HepG2 (cell line): ENCODE results near the gene DNPH1. TPM values are rescaled to one million over a fixed set of nuclear protein-coding genes. Genes with fewer than 3 reads are reported as not detected.

Source experiments
- ATF1 ChIP-seq: IDR thresholded peaks from 2 replicates; pipeline ENCODE4 v1.6.1; 2016; ENCODE audit warnings: mild to moderate bottlenecking, control low read depth
- CENPT ChIP-seq: sonication (generic); formaldehyde crosslinking; IDR thresholded peaks from 2 replicates; pipeline ENCODE4 v1.8.0; 2022; ENCODE audit warnings: low read depth, mild to moderate bottlenecking, moderate library complexity, missing genetic modification reagents
- KDM2A ChIP-seq: sonication (generic); formaldehyde crosslinking; IDR thresholded peaks from 2 replicates; pipeline ENCODE4 v1.4.0; 2020; ENCODE audit warnings: low read depth, missing genetic modification reagents, borderline replicate concordance
- MTA1 ChIP-seq: sonication (generic); formaldehyde crosslinking; IDR thresholded peaks from 2 replicates; pipeline ENCODE4 v1.4.0; 2020; ENCODE audit warnings: missing genetic modification reagents, mild to moderate bottlenecking, borderline replicate concordance
- MXI1 ChIP-seq: IDR thresholded peaks from 3 replicates; pipeline ENCODE4 v1.6.1; 2012; ENCODE audit warnings: low read depth, low read length, inconsistent platforms, borderline replicate concordance
- NFKB2 ChIP-seq: sonication (generic); formaldehyde crosslinking; IDR thresholded peaks from 2 replicates; pipeline ENCODE4 v1.4.0; 2020; ENCODE audit warnings: missing genetic modification reagents, borderline replicate concordance
- PHF20 ChIP-seq: sonication (generic); formaldehyde crosslinking; IDR thresholded peaks from 2 replicates; pipeline ENCODE4 v1.5.0; 2020; ENCODE audit warnings: mild to moderate bottlenecking, missing genetic modification reagents
- RCOR2 ChIP-seq: IDR thresholded peaks from 2 replicates; pipeline ENCODE4 v1.6.1; 2016; ENCODE audit warnings: missing biosample characterization, missing genetic modification reagents
- RFX1 ChIP-seq: fragments of 450-650 bp; IDR thresholded peaks from 2 replicates; pipeline ENCODE4 v1.6.1; 2017
- TAF15 ChIP-seq: fragments of 200-400 bp; formaldehyde crosslinking; IDR thresholded peaks from one replicate; pipeline ENCODE4 v1.6.1; 2018; ENCODE audit warnings: mild to moderate bottlenecking, low read depth, low read length; ENCODE audit not compliant: poor library complexity, severe bottlenecking
- ZEB1 ChIP-seq: IDR thresholded peaks from 2 replicates; pipeline ENCODE4 v1.6.1; 2012; ENCODE audit warnings: mild to moderate bottlenecking, low read depth, inconsistent platforms; ENCODE audit not compliant: insufficient replicate concordance
- ZNF10 ChIP-seq: sonication (generic); formaldehyde crosslinking; IDR thresholded peaks from 2 replicates; pipeline ENCODE4 v1.4.0; 2020; ENCODE audit warnings: mild to moderate bottlenecking, low read depth, missing genetic modification reagents, borderline replicate concordance
- ZNF20 ChIP-seq: sonication (generic); formaldehyde crosslinking; IDR thresholded peaks from 2 replicates; pipeline ENCODE4 v1.4.0; 2020; ENCODE audit warnings: mild to moderate bottlenecking, moderate library complexity, missing genetic modification reagents
- ZNF24 ChIP-seq: fragments of 450-650 bp; IDR thresholded peaks from 2 replicates; pipeline ENCODE4 v1.6.1; 2017; ENCODE audit warnings: antibody characterized with exemption, mild to moderate bottlenecking
- ZNF652 ChIP-seq: IDR thresholded peaks from 2 replicates; pipeline ENCODE4 v1.6.1; 2016; ENCODE audit warnings: low read depth, borderline replicate concordance
- ZNF672 ChIP-seq: sonication (generic); formaldehyde crosslinking; IDR thresholded peaks from 2 replicates; pipeline ENCODE4 v1.8.1; 2022; ENCODE audit warnings: missing genetic modification reagents
- ZNF790 ChIP-seq: sonication (generic); formaldehyde crosslinking; IDR thresholded peaks from 2 replicates; pipeline ENCODE4 v1.8.0; 2022; ENCODE audit warnings: missing genetic modification reagents, mild to moderate bottlenecking, borderline replicate concordance
- ZSCAN21 ChIP-seq: sonication (generic); formaldehyde crosslinking; IDR thresholded peaks from 2 replicates; pipeline ENCODE4 v1.8.0; 2022; ENCODE audit warnings: mild to moderate bottlenecking, missing genetic modification reagents, moderate library complexity, borderline replicate concordance
- polyA plus RNA-seq, 8 experiments: library from polyadenylated mRNA; depleted of rRNA in 3 of 8; stranded (reverse) in 7 of 8; unstranded in 1 of 8; fragments of >200 nt; fragmentation: Illumina TruSeq in 4 of 8; extraction: Trizol in 4 of 8; gene quantifications; 2 replicates each; pipeline versions ENCODE4 v1.2.1 to v1.2.3, GENCODE V29; 2011 to 2016; ENCODE audit warnings: low read depth in 4 of 8, missing spikeins in 1 of 8, mixed read lengths in 1 of 8; ENCODE audit not compliant: insufficient read depth in 1 of 8
- total RNA-seq, 5 experiments: library from RNA; depleted of rRNA; stranded (reverse); fragments of >200 nt; fragmentation: Illumina TruSeq; extraction: Trizol; gene quantifications; 2 replicates each; pipeline ENCODE4 v1.2.3, GENCODE V29; 2016; ENCODE audit warnings: low read depth in 1 of 5
- TF ChIP-seq, protein P1 (sequence below): sonication (generic); formaldehyde crosslinking; IDR thresholded peaks from 2 replicates; pipeline ENCODE4 v1.4.0; 2020; ENCODE audit warnings: mild to moderate bottlenecking, missing genetic modification reagents
- TF ChIP-seq, protein P2 (sequence below): sonication (generic); formaldehyde crosslinking; IDR thresholded peaks from 2 replicates; pipeline ENCODE4 v1.4.0; 2020; ENCODE audit warnings: missing genetic modification reagents, borderline replicate concordance
- TF ChIP-seq, protein P3 (sequence below): IDR thresholded peaks from 2 replicates; pipeline ENCODE4 v1.6.1; 2016; ENCODE audit warnings: mild to moderate bottlenecking
- TF ChIP-seq, protein P4 (sequence below): sonication (generic); formaldehyde crosslinking; IDR thresholded peaks from 2 replicates; pipeline ENCODE4 v1.4.0; 2020; ENCODE audit warnings: mild to moderate bottlenecking, missing genetic modification reagents
- TF ChIP-seq, protein P5 (sequence below): sonication (generic); formaldehyde crosslinking; IDR thresholded peaks from 2 replicates; pipeline ENCODE4 v1.4.0; 2020; ENCODE audit warnings: low read depth, mild to moderate bottlenecking, missing genetic modification reagents

Gene DNPH1
- total and polyA plus RNA-seq, 2 of the 13 experiments (the other 11 are each of a cell fraction or from before 2014, with no cell fraction given): 56.5 to 75.1 TPM

DNA sequence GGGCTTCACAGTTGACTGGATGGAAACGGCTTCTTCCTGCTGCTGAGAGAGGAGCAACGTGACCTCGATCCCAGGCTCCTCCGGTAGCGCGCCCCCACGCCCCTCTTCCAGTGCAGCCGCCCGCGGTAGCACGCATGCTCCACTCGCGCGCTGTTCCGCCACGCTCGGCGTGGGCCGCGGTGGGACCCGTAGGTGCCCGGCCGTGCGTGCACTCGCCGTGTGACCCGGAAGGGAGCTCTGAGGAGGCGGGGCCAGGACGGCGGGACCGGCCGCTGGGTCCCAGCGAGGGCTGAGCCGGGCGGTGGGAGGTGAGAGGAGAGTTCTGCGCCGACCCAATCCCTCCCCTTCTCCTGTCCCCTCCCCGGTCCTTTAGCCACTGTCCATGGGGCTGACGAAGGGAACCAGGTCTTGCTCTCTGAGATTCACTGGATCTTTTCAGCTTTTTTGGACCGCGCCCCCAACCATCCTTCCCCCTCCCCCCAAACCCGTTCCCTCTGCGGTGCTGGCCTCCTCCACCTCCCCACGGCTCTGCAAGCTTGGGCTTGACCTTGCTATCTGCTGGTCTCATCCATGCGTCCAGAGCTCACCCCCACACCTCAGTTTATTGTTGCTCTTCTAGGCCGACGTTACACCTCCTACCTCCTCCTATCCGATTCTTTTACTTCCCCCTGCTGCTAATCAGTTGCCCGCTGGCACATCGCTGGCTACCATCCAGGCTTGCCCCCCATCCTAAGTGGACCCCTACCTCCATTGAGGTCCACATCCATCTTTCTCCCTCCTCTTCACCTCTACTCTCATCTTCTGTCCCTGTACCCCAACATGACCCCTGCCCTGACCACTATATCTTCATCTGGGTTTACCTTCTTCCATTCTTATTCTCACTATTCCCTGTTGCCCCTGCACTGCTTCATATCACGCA lies 47.1 kb downstream of the DNPH1 start, which contains the start of gene CUL9 (continued):
- TF ChIP-seq ZSCAN21 (CRISPR knock-in tag): peak; percentile 87; the same call in 1 of the 2 replicates
- TF ChIP-seq, protein P1, sequence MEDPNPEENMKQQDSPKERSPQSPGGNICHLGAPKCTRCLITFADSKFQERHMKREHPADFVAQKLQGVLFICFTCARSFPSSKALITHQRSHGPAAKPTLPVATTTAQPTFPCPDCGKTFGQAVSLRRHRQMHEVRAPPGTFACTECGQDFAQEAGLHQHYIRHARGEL: 0 out of 2 replicates have a peak, but pooled peaks have one; percentile 34
- peak; percentile 96; the same call in 1 of the 2 replicates for TF ChIP-seq MTA1 (CRISPR knock-in tag)
- TF ChIP-seq KDM2A (CRISPR knock-in tag): peak; percentile 100
- no peak for TF ChIP-seq RFX1
- no peak for TF ChIP-seq TAF15
- TF ChIP-seq ZNF652 (CRISPR knock-in tag): no peak; the same call in 1 of the 2 replicates
- TF ChIP-seq, protein P2, sequence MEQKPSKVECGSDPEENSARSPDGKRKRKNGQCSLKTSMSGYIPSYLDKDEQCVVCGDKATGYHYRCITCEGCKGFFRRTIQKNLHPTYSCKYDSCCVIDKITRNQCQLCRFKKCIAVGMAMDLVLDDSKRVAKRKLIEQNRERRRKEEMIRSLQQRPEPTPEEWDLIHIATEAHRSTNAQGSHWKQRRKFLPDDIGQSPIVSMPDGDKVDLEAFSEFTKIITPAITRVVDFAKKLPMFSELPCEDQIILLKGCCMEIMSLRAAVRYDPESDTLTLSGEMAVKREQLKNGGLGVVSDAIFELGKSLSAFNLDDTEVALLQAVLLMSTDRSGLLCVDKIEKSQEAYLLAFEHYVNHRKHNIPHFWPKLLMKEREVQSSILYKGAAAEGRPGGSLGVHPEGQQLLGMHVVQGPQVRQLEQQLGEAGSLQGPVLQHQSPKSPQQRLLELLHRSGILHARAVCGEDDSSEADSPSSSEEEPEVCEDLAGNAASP (CRISPR knock-in tag): peak; percentile 74
- no peak for TF ChIP-seq ZEB1
- no peak for TF ChIP-seq ZNF20 (CRISPR knock-in tag)
- TF ChIP-seq, protein P3, sequence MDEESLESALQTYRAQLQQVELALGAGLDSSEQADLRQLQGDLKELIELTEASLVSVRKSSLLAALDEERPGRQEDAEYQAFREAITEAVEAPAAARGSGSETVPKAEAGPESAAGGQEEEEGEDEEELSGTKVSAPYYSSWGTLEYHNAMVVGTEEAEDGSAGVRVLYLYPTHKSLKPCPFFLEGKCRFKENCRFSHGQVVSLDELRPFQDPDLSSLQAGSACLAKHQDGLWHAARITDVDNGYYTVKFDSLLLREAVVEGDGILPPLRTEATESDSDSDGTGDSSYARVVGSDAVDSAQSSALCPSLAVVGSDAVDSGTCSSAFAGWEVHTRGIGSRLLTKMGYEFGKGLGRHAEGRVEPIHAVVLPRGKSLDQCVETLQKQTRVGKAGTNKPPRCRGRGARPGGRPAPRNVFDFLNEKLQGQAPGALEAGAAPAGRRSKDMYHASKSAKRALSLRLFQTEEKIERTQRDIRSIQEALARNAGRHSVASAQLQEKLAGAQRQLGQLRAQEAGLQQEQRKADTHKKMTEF (CRISPR knock-in tag): peak; percentile 96
- peak; percentile 90 for TF ChIP-seq NFKB2
- TF ChIP-seq MXI1: peak; percentile 88; the same call in 1 of the 3 replicates
- TF ChIP-seq CENPT: no peak; the same call in 1 of the 2 replicates
- TF ChIP-seq ATF1 (CRISPR knock-in tag): no peak
- TF ChIP-seq ZNF672 (CRISPR knock-in tag): no peak
- no peak for TF ChIP-seq ZNF10 (CRISPR knock-in tag)
- TF ChIP-seq PHF20: peak; percentile 97
- TF ChIP-seq ZNF24: no peak
- TF ChIP-seq ZNF790 (CRISPR knock-in tag): no peak
- TF ChIP-seq, protein P4, sequence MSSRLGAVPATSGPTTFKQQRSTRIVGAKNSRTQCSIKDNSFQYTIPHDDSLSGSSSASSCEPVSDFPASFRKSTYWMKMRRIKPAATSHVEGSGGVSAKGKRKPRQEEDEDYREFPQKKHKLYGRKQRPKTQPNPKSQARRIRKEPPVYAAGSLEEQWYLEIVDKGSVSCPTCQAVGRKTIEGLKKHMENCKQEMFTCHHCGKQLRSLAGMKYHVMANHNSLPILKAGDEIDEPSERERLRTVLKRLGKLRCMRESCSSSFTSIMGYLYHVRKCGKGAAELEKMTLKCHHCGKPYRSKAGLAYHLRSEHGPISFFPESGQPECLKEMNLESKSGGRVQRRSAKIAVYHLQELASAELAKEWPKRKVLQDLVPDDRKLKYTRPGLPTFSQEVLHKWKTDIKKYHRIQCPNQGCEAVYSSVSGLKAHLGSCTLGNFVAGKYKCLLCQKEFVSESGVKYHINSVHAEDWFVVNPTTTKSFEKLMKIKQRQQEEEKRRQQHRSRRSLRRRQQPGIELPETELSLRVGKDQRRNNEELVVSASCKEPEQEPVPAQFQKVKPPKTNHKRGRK (CRISPR knock-in tag): no peak
- TF ChIP-seq, protein P5, sequence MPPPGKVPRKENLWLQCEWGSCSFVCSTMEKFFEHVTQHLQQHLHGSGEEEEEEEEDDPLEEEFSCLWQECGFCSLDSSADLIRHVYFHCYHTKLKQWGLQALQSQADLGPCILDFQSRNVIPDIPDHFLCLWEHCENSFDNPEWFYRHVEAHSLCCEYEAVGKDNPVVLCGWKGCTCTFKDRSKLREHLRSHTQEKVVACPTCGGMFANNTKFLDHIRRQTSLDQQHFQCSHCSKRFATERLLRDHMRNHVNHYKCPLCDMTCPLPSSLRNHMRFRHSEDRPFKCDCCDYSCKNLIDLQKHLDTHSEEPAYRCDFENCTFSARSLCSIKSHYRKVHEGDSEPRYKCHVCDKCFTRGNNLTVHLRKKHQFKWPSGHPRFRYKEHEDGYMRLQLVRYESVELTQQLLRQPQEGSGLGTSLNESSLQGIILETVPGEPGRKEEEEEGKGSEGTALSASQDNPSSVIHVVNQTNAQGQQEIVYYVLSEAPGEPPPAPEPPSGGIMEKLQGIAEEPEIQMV (CRISPR knock-in tag): no peak
- peak; percentile 52 for TF ChIP-seq RCOR2
